MV-4-11 (cell line): ENCODE data around the gene FOXD2.

Source experiments
- DNase-seq: peaks from one replicate; lab custom pipeline; 2025; lab: John Stamatoyannopoulos, UW

The FOXD2 gene

DNA sequence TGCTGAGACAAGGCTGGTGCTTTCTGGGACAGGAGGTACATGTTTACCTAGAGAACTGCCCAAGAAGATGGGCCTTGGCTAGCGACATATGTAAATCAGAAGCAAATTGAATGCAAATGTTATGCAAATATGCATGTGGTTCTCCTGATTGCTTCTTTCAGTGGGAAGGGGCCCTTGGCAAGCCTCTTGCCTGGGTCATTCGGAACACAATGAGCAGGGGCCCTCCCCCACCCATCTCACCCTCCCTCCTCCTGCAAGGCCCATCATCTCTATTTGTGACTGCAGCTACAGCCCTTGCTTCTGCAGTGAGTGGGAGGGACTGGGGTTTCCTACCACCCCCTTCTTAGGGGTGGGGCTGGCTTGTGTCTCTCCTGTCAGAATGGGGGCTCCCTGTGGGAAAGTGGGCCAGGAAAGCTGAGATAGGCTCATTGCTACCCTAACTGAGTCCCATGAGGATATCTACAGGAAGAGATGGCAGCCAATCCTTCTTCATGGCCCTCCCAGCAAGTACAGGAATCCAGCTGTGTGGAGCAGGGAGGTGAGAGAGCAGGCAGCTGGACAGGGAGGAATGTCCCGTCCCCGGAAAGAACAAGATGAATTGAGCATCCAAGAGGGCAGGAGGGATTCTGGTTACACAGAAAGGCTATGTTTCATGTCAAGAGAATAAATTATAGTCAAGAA lies 31.0 kb downstream of the FOXD2 start:
- no peak for DNase-seq

DNA sequence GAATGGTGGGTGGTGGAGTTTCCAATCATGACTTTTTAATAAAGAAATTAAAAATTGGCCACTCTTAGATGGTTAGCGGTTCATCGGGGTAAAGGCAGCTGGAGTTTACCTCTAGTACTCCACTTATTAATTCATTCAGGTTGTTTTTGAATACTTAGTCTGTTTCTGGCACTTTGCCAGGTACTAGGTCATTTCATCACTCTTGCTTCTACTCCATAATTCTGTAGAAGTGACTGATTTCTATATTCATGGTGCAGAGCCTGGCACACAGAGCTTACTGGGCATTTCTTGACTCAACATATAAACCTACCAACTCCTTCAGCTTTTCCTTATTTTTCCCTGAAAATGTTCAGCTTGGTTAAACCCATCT lies 31.5 kb downstream of the FOXD2 start:
- no peak for DNase-seq

DNA sequence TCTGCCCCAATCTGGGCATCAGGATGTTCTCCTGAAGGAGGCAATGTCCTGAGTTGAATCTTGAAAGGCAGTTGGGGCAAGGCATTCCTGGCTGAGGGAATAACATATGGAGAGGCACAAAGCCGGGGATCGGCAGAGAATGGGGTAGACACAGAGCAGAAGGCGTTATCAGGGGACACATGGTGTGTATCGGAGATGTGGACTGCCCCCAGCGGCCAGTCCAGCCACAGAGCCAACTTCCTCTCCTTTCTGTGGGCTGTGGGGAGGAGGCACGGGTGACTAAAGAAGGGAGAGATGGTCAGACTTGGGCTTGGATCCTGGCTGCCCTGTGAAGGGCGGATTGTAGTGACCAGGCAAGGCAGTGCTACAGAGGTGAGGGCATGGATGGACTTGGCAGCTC lies 32.1 kb downstream of the FOXD2 start:
- DNase-seq: no peak

DNA sequence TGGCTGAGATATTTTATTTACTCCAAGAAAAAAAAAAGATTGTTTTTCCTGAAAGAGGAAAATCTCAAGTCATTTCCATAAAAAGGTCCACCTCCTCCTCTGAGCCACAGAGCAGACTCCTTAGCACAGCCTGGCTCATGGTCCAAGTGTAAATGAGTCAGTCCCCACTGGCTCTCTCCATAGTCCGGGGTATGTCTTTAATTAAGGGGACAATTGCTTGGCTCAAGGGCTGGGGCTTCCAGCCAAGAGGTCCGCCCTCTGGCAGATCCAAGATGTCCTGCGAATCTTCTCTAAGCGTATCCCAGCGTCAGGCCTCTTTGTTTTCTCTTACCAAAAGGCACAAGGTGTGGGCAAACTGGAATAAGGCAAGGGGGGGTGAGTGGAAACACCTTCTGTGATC lies 33.3 kb downstream of the FOXD2 start:
- no peak for DNase-seq

DNA sequence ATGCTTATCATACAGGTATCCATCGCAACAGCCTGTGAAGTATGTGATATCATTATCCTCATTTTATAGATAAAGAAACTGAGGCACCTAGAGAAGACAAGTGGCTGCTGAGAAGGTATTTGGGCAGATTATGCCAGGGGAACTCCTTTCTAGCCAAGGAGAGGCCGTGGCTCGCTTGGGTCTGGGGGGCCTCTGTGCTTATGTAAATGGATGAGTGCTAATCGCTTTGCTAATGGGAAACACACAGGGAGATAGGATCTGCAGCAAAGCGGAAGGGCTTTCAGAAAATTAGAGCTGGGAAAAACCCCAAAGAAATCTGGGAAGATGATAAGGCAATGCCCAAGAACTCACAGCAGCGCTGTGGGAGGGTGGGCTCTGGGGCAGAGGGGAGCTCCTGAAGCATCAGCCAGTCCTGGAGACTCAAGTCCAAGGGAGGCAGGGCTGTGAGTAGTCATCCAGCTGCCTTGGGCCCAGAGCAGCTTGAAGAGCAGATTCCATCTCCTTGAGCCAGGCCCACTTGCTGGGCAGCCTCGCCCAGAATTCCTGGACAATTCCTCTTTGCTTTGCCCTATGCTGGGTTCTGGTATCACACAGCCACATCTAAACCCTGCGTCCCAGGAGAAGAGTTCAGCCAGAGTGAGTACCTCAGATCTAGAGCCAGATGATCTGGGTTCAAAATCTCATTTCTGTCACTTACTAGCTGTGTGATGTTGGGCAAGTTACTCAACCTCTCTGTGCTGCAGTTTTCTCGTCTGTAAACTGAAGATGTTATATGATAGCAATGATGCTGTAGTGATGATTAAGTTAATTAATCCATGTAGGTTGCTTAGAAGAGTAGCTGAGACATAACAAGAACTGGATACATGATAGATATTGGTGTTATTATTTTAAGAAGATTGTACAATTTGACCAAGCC lies 36.7 kb downstream of the FOXD2 start:
- DNase-seq: no peak

DNA sequence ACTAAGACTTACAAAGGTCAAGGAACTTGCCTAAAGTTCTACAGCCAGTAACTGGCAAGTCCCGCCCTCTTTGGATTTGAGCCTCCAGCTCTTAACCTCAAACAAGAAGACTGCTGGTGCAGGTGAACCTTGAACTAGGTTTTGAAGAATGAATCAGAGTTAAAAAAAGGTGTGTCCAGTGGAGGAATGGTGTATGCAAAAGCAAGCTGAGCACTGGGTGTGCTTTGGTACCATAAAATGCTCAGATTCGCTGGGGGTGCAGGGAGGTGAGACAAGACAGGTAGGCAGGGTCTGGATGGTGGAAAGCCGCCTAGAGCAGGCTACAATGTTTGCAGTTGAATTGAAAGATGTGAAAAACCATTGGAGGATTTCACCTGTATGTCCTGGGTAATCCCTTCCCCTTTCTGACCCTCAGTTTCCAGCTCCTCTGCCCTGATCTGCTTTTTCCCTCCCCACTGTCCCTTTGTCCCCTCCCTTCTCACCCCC lies 39.8 kb downstream of the FOXD2 start:
- DNase-seq: no peak

DNA sequence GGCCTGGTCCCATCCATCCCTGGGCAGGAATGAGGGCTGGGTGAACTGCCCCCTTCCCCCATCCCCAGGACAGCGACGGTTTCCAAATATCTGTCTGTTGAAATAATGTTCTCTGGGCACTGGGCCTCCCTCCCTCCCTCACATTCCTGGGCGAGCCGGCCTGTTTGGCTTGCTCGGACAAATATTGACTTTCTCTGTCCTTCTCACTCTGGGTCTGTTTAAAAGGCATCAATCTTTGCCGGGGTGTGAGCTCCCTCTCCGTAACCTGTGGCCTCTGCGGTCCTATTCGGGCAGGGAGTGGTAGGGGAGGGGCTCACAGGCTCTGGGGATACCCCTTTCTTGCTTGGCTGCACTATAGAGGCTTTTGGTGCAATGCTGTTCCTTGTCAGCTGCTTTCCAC lies 40.2 kb downstream of the FOXD2 start:
- no peak for DNase-seq

DNA sequence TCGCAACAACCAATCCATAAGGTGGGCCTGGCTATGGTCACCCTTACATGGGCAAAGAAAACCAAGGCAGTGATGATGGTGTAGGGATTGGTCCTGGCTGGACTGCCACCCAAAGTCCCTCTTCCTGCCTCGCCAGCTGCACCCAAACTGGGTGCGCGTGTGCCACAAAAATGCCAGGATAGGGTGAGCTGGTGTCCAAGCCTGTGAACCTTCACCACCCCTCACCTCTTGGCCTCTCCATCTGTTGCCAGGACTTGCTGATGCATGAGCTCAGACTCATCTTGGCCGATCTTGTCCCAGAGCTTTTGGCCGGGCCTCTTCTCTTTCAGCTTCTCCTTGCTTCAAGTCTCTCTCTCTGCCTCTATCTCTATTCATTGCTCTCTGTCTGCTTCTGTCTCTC lies 41.8 kb downstream of the FOXD2 start:
- no peak for DNase-seq

DNA sequence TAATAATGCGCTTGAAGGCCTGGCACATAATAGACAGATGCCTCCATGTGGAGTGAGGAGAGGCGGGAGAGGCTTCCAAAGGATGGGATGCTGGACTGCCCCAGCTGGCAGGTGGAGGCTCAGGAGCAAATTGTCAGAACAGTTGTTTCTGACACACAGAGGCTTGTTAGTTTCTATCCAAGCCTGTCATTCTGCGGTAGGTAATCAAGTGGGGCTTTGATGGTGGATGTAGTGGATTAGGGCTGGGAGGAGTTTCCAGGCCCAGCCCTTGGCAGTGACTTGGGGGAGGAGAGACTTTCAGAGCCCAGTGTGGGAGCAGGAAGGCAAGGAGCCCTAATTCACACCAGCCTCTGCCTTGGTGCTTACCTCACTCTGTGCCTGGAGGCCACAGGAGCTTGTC lies 44.1 kb downstream of the FOXD2 start:
- DNase-seq: no peak

DNA sequence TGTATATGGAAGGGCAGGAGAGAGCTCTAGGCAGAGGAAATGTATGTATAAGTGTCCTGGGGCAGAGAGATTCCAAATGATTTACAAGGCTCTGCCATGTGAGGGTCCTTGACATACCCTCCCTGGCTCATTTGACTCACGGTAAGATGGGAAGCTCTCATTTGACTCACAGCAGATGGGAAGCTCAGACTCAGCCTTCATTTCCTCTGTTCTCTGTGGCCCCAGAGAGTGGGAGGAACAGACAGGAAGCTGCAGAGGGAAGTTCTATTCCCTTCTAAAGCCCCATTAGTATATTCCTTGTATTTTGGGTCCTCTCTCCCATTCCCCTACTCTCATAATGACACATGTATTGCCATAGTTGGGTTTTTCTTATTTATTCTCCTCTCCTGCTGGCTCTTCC lies 44.9 kb downstream of the FOXD2 start:
- DNase-seq: no peak

DNA sequence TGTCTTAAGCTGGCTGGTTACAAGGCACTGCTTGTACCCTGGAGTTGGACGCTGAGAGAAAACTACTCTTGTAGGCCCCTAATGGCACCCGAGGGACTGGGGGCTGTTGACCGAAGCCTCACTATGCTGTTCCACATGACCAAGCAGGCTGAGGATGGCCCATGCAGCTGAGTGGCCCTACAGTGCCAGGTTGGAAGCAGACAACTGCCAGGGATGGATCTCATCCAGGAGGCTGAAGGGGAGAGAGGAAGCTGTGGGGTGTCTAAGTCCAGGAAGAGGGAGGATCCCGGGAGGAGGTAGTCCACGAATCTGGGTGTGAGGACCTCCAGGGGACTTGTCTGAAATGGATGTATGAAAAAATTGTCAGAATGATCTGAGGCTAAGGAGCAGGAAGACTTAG lies 45.8 kb downstream of the FOXD2 start:
- DNase-seq: no peak

DNA sequence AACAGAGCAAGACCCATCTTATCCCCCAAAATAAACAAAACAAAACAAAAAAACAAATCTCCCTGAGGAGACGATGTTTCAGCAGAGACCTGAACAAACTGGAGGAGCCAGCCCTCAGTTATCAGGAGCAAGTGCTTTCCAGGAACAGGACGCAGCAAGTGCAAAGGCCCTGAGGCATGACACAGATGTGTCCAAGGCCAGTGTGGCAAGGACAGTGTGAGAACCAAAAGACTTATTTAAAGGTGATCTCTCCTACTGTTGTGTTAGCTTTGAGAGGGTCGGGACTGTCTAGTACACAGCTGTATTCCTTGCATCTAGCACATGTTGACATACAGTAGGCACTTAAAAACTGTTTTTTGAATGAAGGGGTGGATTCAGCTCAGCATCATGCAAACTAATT lies 48.0 kb downstream of the FOXD2 start:
- DNase-seq: no peak

DNA sequence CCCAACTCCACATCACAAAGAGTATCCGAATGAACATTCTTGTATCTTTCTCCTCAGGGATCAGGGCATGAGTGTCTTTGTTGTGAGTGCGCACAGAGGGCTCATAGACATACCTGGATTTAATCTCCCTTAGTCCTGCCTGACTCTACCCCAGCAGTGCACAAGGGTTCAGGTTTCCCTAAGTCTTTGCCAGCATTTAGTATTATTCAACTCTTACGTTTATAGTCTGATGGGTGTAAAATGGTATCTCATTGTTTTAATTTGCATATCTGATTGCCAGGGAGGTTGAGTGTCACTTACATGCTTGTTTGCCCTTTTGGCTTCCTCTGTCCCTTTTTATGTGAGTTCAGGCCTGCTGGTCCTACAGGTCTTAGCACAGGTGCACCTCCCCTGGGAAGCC lies 49.5 kb downstream of the FOXD2 start:
- DNase-seq: no peak

DNA sequence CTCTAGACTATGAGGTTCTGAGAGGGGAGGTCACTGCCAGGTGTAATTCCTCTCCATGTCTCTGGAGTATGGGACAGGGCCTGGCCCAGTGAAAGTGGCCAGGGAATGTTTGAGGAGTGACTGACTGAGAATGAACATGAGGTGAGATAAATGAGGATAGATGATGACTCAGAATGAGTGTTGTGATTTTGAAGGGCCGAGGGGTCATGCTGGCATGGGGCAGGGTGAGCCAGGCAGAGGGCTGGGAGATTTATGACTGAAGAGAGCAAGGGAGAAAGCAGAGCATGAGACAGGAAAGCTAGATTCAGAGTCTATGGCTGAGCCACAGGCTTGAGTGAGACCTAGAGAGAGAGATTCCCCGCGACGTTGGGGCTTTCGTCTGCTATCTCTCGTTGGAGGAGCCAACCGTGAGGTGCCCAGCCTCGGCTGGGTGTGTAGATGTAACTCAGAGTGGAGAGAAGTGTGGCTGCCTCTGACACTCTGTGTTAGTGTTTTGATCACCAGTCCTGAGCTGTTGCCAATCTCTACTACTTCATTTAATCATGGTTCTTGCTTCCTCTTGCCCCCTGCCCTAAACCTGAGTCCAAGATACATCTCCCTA lies 50.1 kb downstream of the FOXD2 start:
- DNase-seq: no peak
